ENCODE results near the gene NDST1. TPM values are rescaled to one million over a fixed set of nuclear protein-coding genes. Genes with fewer than 3 reads are reported as not detected.

NDST1 gene
- total and polyA plus RNA-seq, 2 of the 8 experiments (the other 6 are each of a cell fraction or from before 2014, with no cell fraction given), result 27.0 to 72.0 TPM

GRCh38 chr5:150531686-150532085 is 23.8 kb downstream of the NDST1 start:
- H4K20me1 ChIP-seq (replicated peaks in 1 of 2; ENCODE audit: control insufficient read depth in 1 of 2, insufficient read depth in 2 of 2, low read length in 2 of 2), result peaks cover 1 to 16% of the 10 kb centered on the region in 2 experiments
- no peak for FAIRE-seq
- no peak for TF ChIP-seq JUN (IDR thresholded peaks at IDR 0.05; ENCODE audit: low read depth, low read length)
- TF ChIP-seq POU5F1 (IDR thresholded peaks at IDR 0.05; ENCODE audit: low read depth, low read length), result no peak
- no peak for TF ChIP-seq SIN3A (conservative IDR thresholded peaks at IDR 0.05 in 1 of 2, IDR thresholded peaks at IDR 0.05 in 1 of 2; ENCODE audit: low read depth in 1 of 2, low read length in 2 of 2)
- TF ChIP-seq CHD2 (IDR thresholded peaks at IDR 0.05; ENCODE audit: low read length), result no peak
- TF ChIP-seq SRF (IDR thresholded peaks at IDR 0.05; ENCODE audit: low read depth, low read length), result no peak
- no peak for TF ChIP-seq SP2 (IDR thresholded peaks at IDR 0.05; ENCODE audit: low read length)
- TF ChIP-seq KDM4A (IDR thresholded peaks at IDR 0.05; ENCODE audit: low read depth, low read length, severe bottlenecking), result no peak
- TF ChIP-seq SUZ12 (IDR thresholded peaks at IDR 0.05; ENCODE audit: low read length), result no peak
- no peak for TF ChIP-seq FOSL1 (IDR thresholded peaks at IDR 0.05; ENCODE audit: insufficient read depth, low read depth, low read length)
- TF ChIP-seq RAD21 (IDR thresholded peaks at IDR 0.05 in 1 of 2, conservative IDR thresholded peaks at IDR 0.05 in 1 of 2; ENCODE audit: low read depth in 2 of 2, low read length in 2 of 2), result no peak
- no peak for TF ChIP-seq ASH2L (IDR thresholded peaks at IDR 0.05; ENCODE audit: low read length)
- no peak for TF ChIP-seq MAX (IDR thresholded peaks at IDR 0.05)

More at GRCh38 chr5:150531686-150532085, 23.8 kb downstream of the NDST1 start:
- Histone ChIP-seq H2BK120ac (replicated peaks; ENCODE audit: low read depth, low read length) (no peak overlapping the region), H2BK12ac (ENCODE audit: low read depth, low read length) (no peak overlapping the region), H3K14ac (ENCODE audit: insufficient read length) (no peak overlapping the region), H3K79me1 (ENCODE audit: low read depth, low read length) (peaks cover 3% of the 10 kb centered on the region; the same call in 1 of the 2 replicates), H3K36me3 (ENCODE audit: control insufficient read depth in 2 of 4, insufficient read depth in 4 of 4, low read length in 3 of 4) (peaks cover 5 to 40% (median 23%) of the 10 kb centered on the region in 4 experiments), H2AFZ (ENCODE audit: low read length) (no peak overlapping the region), H3K4ac (replicated peaks; ENCODE audit: insufficient read length, low read depth, low read length) (no peak overlapping the region), H3K23me2 (ENCODE audit: low read depth, low read length) (no peaks in the 10 kb centered on the region), H3K23ac (ENCODE audit: insufficient read length) (no peak overlapping the region), H2AK5ac (ENCODE audit: low read depth, low read length) (no peak overlapping the region), H2BK20ac (ENCODE audit: low read length) (no peak overlapping the region), H3K9me3 (ENCODE audit: insufficient read depth in 2 of 2, low read depth in 1 of 2, low read length in 1 of 2) (no peaks in the 10 kb centered on the region), H3K4me2 (ENCODE audit: insufficient read depth in 1 of 2, low read depth in 2 of 2, low read length in 2 of 2) (no peak overlapping the region), H3K79me2 (ENCODE audit: control insufficient read depth in 1 of 2, insufficient read depth in 2 of 2, low read length in 2 of 2) (peaks cover 0 to 8% of the 10 kb centered on the region in 2 experiments; a peak in 2 of 4 replicates), H3K4me3 (ENCODE audit: extremely low read depth in 1 of 4, insufficient read depth in 2 of 4, low read depth in 3 of 4, low read length in 4 of 4) (no peak overlapping the region), H3K56ac (replicated peaks; ENCODE audit: insufficient read length, low read depth, low read length) (no peak overlapping the region), H3K27ac (ENCODE audit: low read depth, low read length) (no peak overlapping the region), H4K8ac (ENCODE audit: extremely low read depth, insufficient read depth, low read length) (no peak overlapping the region; the same call in 1 of the 2 replicates), H2BK5ac (ENCODE audit: low read depth, low read length) (no peak overlapping the region), H4K91ac (replicated peaks; ENCODE audit: insufficient read length, low read length) (no peak overlapping the region), H2BK15ac (ENCODE audit: low read length) (no peak overlapping the region), H3K4me1 (replicated peaks in 1 of 4; ENCODE audit: control insufficient read depth in 3 of 4, insufficient read depth in 4 of 4, low read length in 3 of 4) (peaks cover 0 to 4% (median 3%) of the 10 kb centered on the region in 4 experiments; a peak in 5 of 7 replicates), H3K27me3 (replicated peaks in 1 of 4; ENCODE audit: control insufficient read depth in 3 of 4, extremely low read depth in 1 of 4, insufficient read depth in 3 of 4, low read length in 3 of 4) (no peaks in the 10 kb centered on the region), H4K5ac (ENCODE audit: insufficient read length, low read depth, low read length) (no peak overlapping the region), H3K18ac (ENCODE audit: extremely low read depth, low read length) (no peak overlapping the region; the same call in 1 of the 2 replicates), H3K9ac (replicated peaks in 1 of 4; ENCODE audit: extremely low read depth in 1 of 4, low read depth in 3 of 4, low read length in 3 of 4) (no peak overlapping the region)
- CTCF ChIA-PET (ENCODE audit: partially characterized antibody), result interaction anchor here (0.6 to 15.3 kb wide), 7 partner anchors 10 to 458 kb away, joined by 3 to 229 read pairs (median 11); partner anchors contain the start of gene NDST1
- no peak for DNase-seq (ENCODE audit: low read depth in 1 of 2, low spot score in 2 of 2)
- WGBS, 2 experiments (ENCODE audit: extremely low coverage in 1 of 2, insufficient coverage in 1 of 2, insufficient read length in 1 of 2, insufficient replicate concordance in 2 of 2, low coverage in 1 of 2, low lambda C conversion rate in 2 of 2, missing lambda C conversion rate in 1 of 2), result 97% methylated on average over 9 of the region's 9 CpGs; no CpG with 5 or more reads in 1 of the 2 experiments
- POLR2A ChIA-PET (ENCODE audit: partially characterized antibody), result interaction anchor here (1.2 to 1.7 kb wide), 3 partner anchors 10 to 83 kb away, joined by 3 to 4 read pairs (median 4); partner anchors contain the start of gene RPS14
